Measurements from ENCODE around the gene BOLA1.
"Not testable (repeated sequence)": the region's sequence is repeated elsewhere in the genome, so short reads cannot be mapped to it uniquely, and the experiment has no call there.

Gene BOLA1

GRCh38 chr1:149899460-149900284 is at the start of gene BOLA1:
Gene BOLA1, plus strand, starts transcription at chr1:149899568. Its CDS starts 492 bp downstream, at chr1:149900060.
- peak; percentile 75 to 82 for DNase-seq

- DNase-seq: no peak
Observed at GRCh38 chr1:149849947-149850360, 49.4 kb upstream of the BOLA1 start.

- DNase-seq: not testable (repeated sequence)
Observed at GRCh38 chr1:149850732-149851345, 48.5 kb upstream of the BOLA1 start.

- not testable (repeated sequence) for DNase-seq
Observed at GRCh38 chr1:149851585-149852213, 47.7 kb upstream of the BOLA1 start.

- not testable (repeated sequence) for DNase-seq
Observed at GRCh38 chr1:149852263-149852662, 47.1 kb upstream of the BOLA1 start.

- not testable (repeated sequence) for DNase-seq
Observed at GRCh38 chr1:149860271-149860670, 39.1 kb upstream of the BOLA1 start.

- DNase-seq: not testable (repeated sequence)
Observed at GRCh38 chr1:149860684-149861496, 38.5 kb upstream of the BOLA1 start.

GRCh38 chr1:149861497-149862054 is 37.8 kb upstream of the BOLA1 start:
- not testable (repeated sequence) for DNase-seq

- DNase-seq: not testable (repeated sequence)
Observed at GRCh38 chr1:149866887-149867286, 32.5 kb upstream of the BOLA1 start.

GRCh38 chr1:149873060-149873459 is 26.3 kb upstream of the BOLA1 start:
- not testable (repeated sequence) for DNase-seq

- no peak for DNase-seq
Observed at GRCh38 chr1:149877211-149877946, 22.0 kb upstream of the BOLA1 start.

- no peak for DNase-seq
Observed at GRCh38 chr1:149879556-149879955, 19.8 kb upstream of the BOLA1 start.

- DNase-seq: no peak
Observed at GRCh38 chr1:149881876-149882275, 17.5 kb upstream of the BOLA1 start.

- DNase-seq: no peak
Observed at GRCh38 chr1:149883598-149884247, 15.6 kb upstream of the BOLA1 start.

- DNase-seq: peak; percentile 68 to 83
Observed at GRCh38 chr1:149884433-149885338, 14.7 kb upstream of the BOLA1 start.

GRCh38 chr1:149885339-149886120 is 13.8 kb upstream of the BOLA1 start:
- peak; percentile 73 to 83 for DNase-seq

GRCh38 chr1:149886121-149886395 is 13.3 kb upstream of the BOLA1 start:
- not testable (repeated sequence) for DNase-seq

- DNase-seq: peak; percentile 95 to 97
Observed at GRCh38 chr1:149886396-149887195, 12.8 kb upstream of the BOLA1 start.

- not testable (repeated sequence) for DNase-seq
Observed at GRCh38 chr1:149887196-149887455, 12.2 kb upstream of the BOLA1 start.

All from AML-193 (cell line).